Raji (cell line): ENCODE data around the gene ACOT13.

ENCODE experiments used
- POLR2A ChIP-seq: IDR thresholded peaks from 2 replicates; pipeline ENCODE4 v1.6.1; 2011; ENCODE audit warnings: low read depth, low read length, control low read depth; ENCODE audit not compliant: insufficient read depth

ACOT13 gene

GRCh38 chr6:24655215-24655614 is 11.7 kb upstream of the ACOT13 start:
- TF ChIP-seq POLR2A, result no peak

GRCh38 chr6:24658573-24659560 is 8.0 kb upstream of the ACOT13 start:
- no peak for TF ChIP-seq POLR2A

- no peak for TF ChIP-seq POLR2A
Measured at GRCh38 chr6:24659561-24659960, 7.3 kb upstream of the ACOT13 start.

DNA sequence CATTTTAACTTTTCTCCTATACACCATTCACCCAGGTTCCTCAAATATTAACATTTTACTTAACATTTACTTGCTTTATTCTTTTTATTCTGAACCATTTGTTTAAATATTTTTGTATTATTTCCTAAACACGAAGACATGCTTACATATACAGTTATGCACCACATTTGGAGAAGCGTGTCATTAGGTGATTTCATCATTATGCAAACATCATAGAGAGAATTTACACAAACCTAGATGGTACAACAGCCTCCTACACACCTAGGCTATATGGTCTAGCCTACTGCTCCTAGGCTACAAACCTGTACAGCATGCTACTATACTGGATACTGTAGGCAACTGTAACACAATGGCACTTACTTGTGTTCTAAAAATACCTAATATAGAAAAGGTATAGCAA is 6.8 kb upstream of the ACOT13 start:
- TF ChIP-seq POLR2A, result no peak

- no peak for TF ChIP-seq POLR2A
Measured at GRCh38 chr6:24662236-24662635, 4.6 kb upstream of the ACOT13 start.

DNA sequence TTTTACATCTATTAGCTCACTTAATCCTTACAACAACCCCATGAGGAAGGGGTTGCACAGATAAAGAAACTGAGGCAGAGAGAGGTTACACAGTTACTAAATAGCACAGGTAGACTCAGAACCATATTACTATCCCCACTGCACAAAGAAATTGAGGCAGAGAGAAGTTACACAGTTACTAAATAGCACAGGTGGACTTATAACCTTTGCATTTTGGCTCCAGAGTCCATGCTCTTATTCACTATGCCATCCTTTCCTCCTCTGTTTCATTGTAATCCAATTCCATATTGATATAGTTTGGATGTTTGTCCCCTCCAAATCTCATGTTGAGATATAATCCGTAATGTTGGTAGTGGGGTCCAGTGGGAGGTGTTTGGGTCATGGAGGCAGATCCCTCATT is 3.7 kb upstream of the ACOT13 start:
- no peak for TF ChIP-seq POLR2A

DNA sequence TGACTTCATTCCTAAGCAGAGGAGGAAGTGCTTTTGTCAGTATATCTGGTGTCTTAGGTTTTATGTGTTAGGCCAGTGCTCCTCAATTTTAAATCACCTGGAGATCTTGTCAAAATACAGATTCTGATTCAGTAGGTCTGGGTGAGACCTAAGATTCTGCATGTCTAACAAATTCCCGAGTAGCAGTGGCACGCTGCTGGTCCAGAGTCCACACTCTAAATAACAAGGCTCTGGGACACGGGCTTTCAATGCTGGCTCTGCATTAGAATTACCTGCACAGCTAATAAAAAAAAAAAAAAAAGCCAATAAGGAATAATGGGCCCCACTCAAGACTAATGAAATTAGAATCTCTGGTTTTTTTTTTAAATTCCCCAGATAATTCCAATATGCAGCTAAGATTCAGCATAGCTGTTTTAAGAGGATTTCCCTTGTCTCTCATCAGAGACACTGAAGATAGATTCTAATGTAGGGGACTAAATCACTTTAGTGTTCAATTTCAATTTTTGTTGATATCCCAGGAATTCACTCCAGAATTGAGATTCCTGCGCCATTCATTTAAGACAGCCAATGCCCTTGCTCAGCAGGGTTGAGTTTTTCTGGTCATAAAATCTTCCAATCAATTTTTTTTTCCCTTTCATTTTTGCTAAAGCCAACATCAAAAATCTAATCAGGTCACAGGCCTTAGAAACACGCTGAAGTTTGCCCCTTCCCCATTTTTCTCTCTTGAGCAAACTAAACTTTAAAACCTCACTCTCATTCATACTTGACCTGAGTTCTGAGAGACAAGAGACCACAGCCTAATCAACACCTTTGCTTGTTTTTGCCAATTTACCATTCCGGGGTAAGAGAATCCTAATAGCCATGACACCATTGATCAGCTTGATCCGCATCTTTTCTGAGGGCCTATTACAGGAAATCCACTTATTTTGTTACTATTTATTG is 2.6 kb upstream of the ACOT13 start:
- TF ChIP-seq POLR2A, result no peak

- TF ChIP-seq POLR2A, result no peak
Measured at GRCh38 chr6:24666097-24666640, 708 bp upstream of the ACOT13 start.

GRCh38 chr6:24667378-24667803 is 514 bp downstream of the ACOT13 start:
- no peak for TF ChIP-seq POLR2A

GRCh38 chr6:24668997-24669361 is 2.1 kb downstream of the ACOT13 start:
- no peak for TF ChIP-seq POLR2A

DNA sequence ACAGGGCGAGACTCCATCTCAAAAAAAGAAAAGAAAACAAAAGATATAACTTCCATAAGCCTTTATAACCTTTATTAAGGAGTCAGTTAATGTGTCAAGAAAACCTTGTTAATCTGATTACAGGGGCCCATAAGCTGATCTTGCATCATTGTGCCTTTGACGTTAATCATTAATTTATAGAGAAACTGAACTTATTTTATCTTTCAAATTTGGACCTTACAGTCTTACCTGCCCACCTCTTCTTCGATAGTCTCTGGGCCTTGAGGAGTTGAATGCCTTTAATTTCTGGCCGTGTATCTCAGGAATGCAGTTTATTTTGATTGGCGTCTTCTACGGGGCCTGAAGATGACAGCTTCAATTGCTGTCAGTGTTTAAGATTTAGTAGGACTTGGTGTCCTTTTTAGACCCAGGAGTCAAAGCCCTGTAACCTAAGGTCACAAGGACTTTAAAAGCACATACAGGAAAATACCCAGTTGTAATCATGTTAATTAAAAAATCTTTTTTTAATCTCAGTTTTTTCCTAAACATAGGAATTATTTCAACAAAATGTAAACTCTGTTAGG is 5.8 kb downstream of the ACOT13 start:
- no peak for TF ChIP-seq POLR2A

DNA sequence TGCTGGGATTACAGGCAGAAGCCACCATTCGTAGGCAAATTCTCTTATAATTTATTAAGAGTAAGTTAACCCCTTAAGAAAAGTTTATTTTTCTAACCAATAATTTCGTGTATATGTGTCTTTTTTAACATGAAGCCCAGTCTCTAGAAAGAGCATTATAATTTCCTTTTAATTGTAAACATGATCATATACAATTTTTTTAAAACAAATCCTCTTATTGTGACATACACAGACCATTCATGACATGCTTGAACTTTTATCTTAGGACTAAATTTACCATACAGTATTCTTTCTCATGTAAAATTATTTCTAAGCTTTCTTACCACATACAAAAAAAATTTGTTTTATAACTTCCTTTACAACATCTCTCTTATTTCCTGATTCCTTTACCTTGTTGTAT is 6.7 kb downstream of the ACOT13 start:
- TF ChIP-seq POLR2A, result no peak

- no peak for TF ChIP-seq POLR2A
Measured at GRCh38 chr6:24680582-24680981, 13.7 kb downstream of the ACOT13 start.

GRCh38 chr6:24683297-24684296 is 16.7 kb downstream of the ACOT13 start:
- no peak for TF ChIP-seq POLR2A
